A549 (cell line): ENCODE measurements around the gene BCO1. TPM values are rescaled to one million over a fixed set of nuclear protein-coding genes. Genes with fewer than 3 reads are reported as not detected.

Source experiments
- ATAC-seq, 2 experiments: fragments of 200-7000 bp in 1 of 2; fragments of >200 bp in 1 of 2; cut with Nextera tagmentation in 1 of 2; cut with Tn5 transposase in 1 of 2; 3 replicates each; pipeline versions ENCODE4 v1.8.0 to v1.9.1; 2018 to 2020; ENCODE audit warnings: mild to moderate bottlenecking in 1 of 2, moderate library complexity in 1 of 2
- CTCF ChIA-PET: fragments of 300-600 bp; sonication (Branson Sonifier 250); formaldehyde crosslinking; extraction: SDS; loops from one replicate; lab custom pipeline; 2021; ENCODE audit warnings: antibody characterized with exemption, inconsistent platforms; lab: Yijun Ruan, JAX
- POLR2A ChIA-PET: fragments of 350-600 bp; formaldehyde crosslinking; extraction: SDS; loops from one replicate; lab custom pipeline; 2021; ENCODE audit warnings: antibody characterized with exemption, inconsistent platforms; lab: Yijun Ruan, JAX
- DNase-seq, 2 experiments: peaks; one replicate each; pipeline versions ENCODE4 v3.0.0 to v3.0.0-alpha.2; 2011 to 2016; ENCODE audit warnings: low read depth in 1 of 2, low spot score in 1 of 2
- FAIRE-seq: peaks from 2 replicates; lab custom pipeline; 2011; peaks lifted over from hg19 to GRCh38; lab: Jason Lieb, UNC
- H3K27ac ChIP-seq, 2 experiments: fragments of >200 bp; sonication (Bioruptor Twin); formaldehyde crosslinking; 3 replicates each; pipeline ENCODE4 v1.5.1; 2016 to 2017
- H3K4me1 ChIP-seq: fragments of >200 bp; sonication (Bioruptor Twin); formaldehyde crosslinking; 3 replicates; pipeline ENCODE4 v1.6.1; 2016
- H3K4me2 ChIP-seq: fragments of >200 bp; sonication (Bioruptor Twin); formaldehyde crosslinking; 3 replicates; pipeline ENCODE4 v1.6.1; 2016
- H3K4me3 ChIP-seq: fragments of >200 bp; sonication (Bioruptor Twin); formaldehyde crosslinking; 3 replicates; pipeline ENCODE4 v1.5.1; 2016
- H3K9me3 ChIP-seq: fragments of >200 bp; sonication (Bioruptor Twin); formaldehyde crosslinking; 3 replicates; pipeline ENCODE4 v1.6.1; 2016
- CBX8 ChIP-seq: fragments of 200-600 bp; sonication (generic); IDR thresholded peaks from 2 replicates; pipeline ENCODE4 v1.6.1; 2016
- CEBPB ChIP-seq, 2 experiments: fragments of >200 bp in 1 of 2; sonication (Bioruptor Twin) in 1 of 2; formaldehyde crosslinking in 1 of 2; IDR thresholded peaks; 2 replicates each; pipeline ENCODE4 v1.6.1; 2012 to 2016
- CHD2 ChIP-seq: fragments of 150-350 bp; IDR thresholded peaks from 2 replicates; pipeline ENCODE4 v1.6.1; 2014; ENCODE audit warnings: low read length; ENCODE audit not compliant: partially characterized antibody
- CHD4 ChIP-seq: fragments of 200-600 bp; sonication (generic); IDR thresholded peaks from 2 replicates; pipeline ENCODE4 v1.6.1; 2016; ENCODE audit warnings: antibody characterized with exemption, mild to moderate bottlenecking, borderline replicate concordance
- EHF ChIP-seq: fragments of 250-450 bp; sonication (Bioruptor Pico); IDR thresholded peaks from 2 replicates; pipeline ENCODE4 v1.5.0; 2020; ENCODE audit warnings: mild to moderate bottlenecking
- ELK1 ChIP-seq: fragments of 150-350 bp; IDR thresholded peaks from 2 replicates; pipeline ENCODE4 v1.6.1; 2014; ENCODE audit warnings: low read depth, mild to moderate bottlenecking, low read length
- EP300 ChIP-seq, 2 experiments: fragments of >200 bp; sonication (Bioruptor Twin); formaldehyde crosslinking; IDR thresholded peaks; 2 replicates in 1 of 2; 3 replicates in 1 of 2; pipeline ENCODE4 v1.6.1; 2016 to 2017
- FOSB ChIP-seq: fragments of 250-450 bp; sonication (Bioruptor Pico); IDR thresholded peaks from 2 replicates; pipeline ENCODE4 v1.5.0; 2020; ENCODE audit warnings: mild to moderate bottlenecking, moderate library complexity
- FOSL2 ChIP-seq, 2 experiments: fragments of 450-650 bp in 1 of 2; fragments of >200 bp in 1 of 2; sonication (Bioruptor Twin) in 1 of 2; formaldehyde crosslinking; IDR thresholded peaks; 2 replicates each; pipeline versions ENCODE4 v1.5.0 to v1.6.1; 2016 to 2020; ENCODE audit warnings: mild to moderate bottlenecking in 1 of 2, moderate library complexity in 1 of 2
- HDAC2 ChIP-seq: fragments of 200-600 bp; sonication (generic); IDR thresholded peaks from 2 replicates; pipeline ENCODE4 v1.6.1; 2016
- HES2 ChIP-seq: fragments of >200 bp; sonication (Bioruptor Twin); formaldehyde crosslinking; IDR thresholded peaks from 2 replicates; pipeline ENCODE4 v1.6.1; 2016
- HOXA7 ChIP-seq: fragments of 250-450 bp; sonication (Bioruptor Pico); IDR thresholded peaks from 2 replicates; pipeline ENCODE4 v1.5.0; 2020; ENCODE audit warnings: mild to moderate bottlenecking, moderate library complexity
- JUNB ChIP-seq: fragments of >200 bp; sonication (Bioruptor Twin); formaldehyde crosslinking; IDR thresholded peaks from 2 replicates; pipeline ENCODE4 v1.6.1; 2016
- MAFK ChIP-seq: fragments of 450-650 bp; IDR thresholded peaks from 2 replicates; pipeline ENCODE4 v1.6.1; 2014; ENCODE audit not compliant: partially characterized antibody
- MAX ChIP-seq: IDR thresholded peaks from 2 replicates; pipeline ENCODE4 v1.6.1; 2012
- MYC ChIP-seq: IDR thresholded peaks from 2 replicates; pipeline ENCODE4 v1.6.1; 2012; ENCODE audit warnings: mild to moderate bottlenecking, inconsistent platforms, low read length, improper control_type of control experiment, borderline replicate concordance
- NPAS2 ChIP-seq: fragments of 250-450 bp; sonication (Bioruptor Pico); IDR thresholded peaks from 2 replicates; pipeline ENCODE4 v1.8.0; 2022; ENCODE audit warnings: mild to moderate bottlenecking, moderate library complexity, borderline replicate concordance
- PBX3 ChIP-seq: IDR thresholded peaks from 2 replicates; pipeline ENCODE4 v1.6.1; 2012
- POLR2AphosphoS2 ChIP-seq: conservative IDR thresholded peaks from 2 replicates; pipeline ENCODE4 v1.6.1; 2012; ENCODE audit warnings: low read length, improper control_type of control experiment, inconsistent platforms
- RAD21 ChIP-seq, 2 experiments: fragments of >200 bp in 1 of 2; sonication (Bioruptor Twin) in 1 of 2; formaldehyde crosslinking in 1 of 2; IDR thresholded peaks in 1 of 2; conservative IDR thresholded peaks in 1 of 2; 2 replicates in 1 of 2; 3 replicates in 1 of 2; pipeline ENCODE4 v1.6.1; 2012 to 2018; ENCODE audit warnings: inconsistent platforms in 1 of 2
- RNF2 ChIP-seq: fragments of 200-600 bp; sonication (generic); IDR thresholded peaks from 2 replicates; pipeline ENCODE4 v1.6.1; 2016; ENCODE audit warnings: low read depth, mild to moderate bottlenecking, antibody characterized with exemption, moderate library complexity, borderline replicate concordance
- TP53 ChIP-seq: fragments of 250-450 bp; sonication (Bioruptor Pico); IDR thresholded peaks from 2 replicates; pipeline ENCODE4 v1.5.0; 2021; ENCODE audit warnings: mild to moderate bottlenecking, moderate library complexity
- ZC3H11A ChIP-seq: fragments of 450-650 bp; IDR thresholded peaks from 2 replicates; pipeline ENCODE4 v1.6.1; 2014; ENCODE audit warnings: antibody characterized with exemption, mild to moderate bottlenecking
- WGBS: methylation state at CpG from one replicate; pipeline ENCODE4 v1.1.6; 2017; ENCODE audit errors: missing lambda C conversion rate; 5-methylcytosine and 5-hydroxymethylcytosine counted together
- polyA plus RNA-seq, 4 experiments: library from polyadenylated mRNA; depleted of rRNA in 3 of 4; stranded (reverse); fragments of >200 nt; fragmentation: RNase III in 1 of 4; extraction: RNeasy Plus Mini Kit Qiagen cat#74134 plus additional on column Dnase treatment in 1 of 4; gene quantifications; 2 replicates in 3 of 4; 3 replicates in 1 of 4; pipeline ENCODE4 v1.2.3, GENCODE V29; 2011 to 2017

The BCO1 gene
- polyA plus RNA-seq, 2 of the 4 experiments (the other 2 are of a cell fraction), result 5.0 to 6.2 TPM

- POLR2A ChIA-PET, result interaction anchor here (0.6 kb wide), 1 partner anchor 150 kb away, joined by 4 read pairs; no protein-coding TSS in a partner anchor
- no peak overlapping the region for H3K4me2 ChIP-seq
These were observed 88.5 kb downstream of the BCO1 start for GRCh38 chr16:81327011-81327410.

GRCh38 chr16:81327447-81328196 is 89.1 kb downstream of the BCO1 start:
- CTCF ChIA-PET, result interaction anchor here (0.8 to 1.1 kb wide), 3 partner anchors 10 to 246 kb away, joined by 3 read pairs; no protein-coding TSS in a partner anchor
- no peak overlapping the region for H3K27ac ChIP-seq
- POLR2A ChIA-PET, result interaction anchor here (0.6 kb wide), 1 partner anchor 151 kb away, joined by 4 read pairs; no protein-coding TSS in a partner anchor
- 78% methylated on average over 8 of the region's 8 CpGs for WGBS
- TF ChIP-seq HDAC2, result no peak
- no peak for TF ChIP-seq FOSL2 (IDR thresholded peaks at IDR 0.05)
- no peak for TF ChIP-seq FOSL2 (CRISPR knock-in tag; IDR thresholded peaks at IDR 0.05)
- TF ChIP-seq MAFK, result peak; percentile 42
- TF ChIP-seq, all 56 proteins: peak for 1
- ATAC-seq (no peak), DNase-seq (no peak), FAIRE-seq (no peak)
- no peak overlapping the region for H3K4me3 ChIP-seq
- no peaks in the 10 kb centered on the region for H3K4me1 ChIP-seq
- H3K4me2 ChIP-seq, result no peak overlapping the region
- H3K9me3 ChIP-seq, result no peaks in the 10 kb centered on the region

More at GRCh38 chr16:81327011-81327410, 88.5 kb downstream of the BCO1 start:
- Histone ChIP-seq H3K4me1 (no peaks in the 10 kb centered on the region), H3K27ac (no peak overlapping the region), H3K9me3 (no peaks in the 10 kb centered on the region), H3K4me3 (no peak overlapping the region)
- TF ChIP-seq PBX3, result no peak
- no peak for TF ChIP-seq ELK1
- TF ChIP-seq CBX8, result no peak
- TF ChIP-seq CHD2, result no peak
- TF ChIP-seq HOXA7 (CRISPR knock-in tag), result no peak
- TF ChIP-seq CEBPB (IDR thresholded peaks at IDR 0.05), result no peak
- no peak for ATAC-seq
- CTCF ChIA-PET, result interaction anchor here (0.8 to 1.1 kb wide), 2 partner anchors 9 to 245 kb away, joined by 3 read pairs; no protein-coding TSS in a partner anchor
- 89% methylated on average over 5 of the region's 5 CpGs for WGBS
- no peak for FAIRE-seq
- no peak for DNase-seq

- Histone ChIP-seq H3K4me3 (no peak overlapping the region), H3K4me1 (no peaks in the 10 kb centered on the region), H3K27ac (no peak overlapping the region), H3K9me3 (no peaks in the 10 kb centered on the region), H3K4me2 (no peak overlapping the region)
- no peak for FAIRE-seq
- ATAC-seq, result no peak
- no peak for TF ChIP-seq FOSB (CRISPR knock-in tag)
- no peak for TF ChIP-seq MYC
- TF ChIP-seq NPAS2, result no peak
- TF ChIP-seq ZC3H11A, result no peak
- ChIA-PET CTCF (no interaction called here), POLR2A (no interaction called here)
- 95% methylated on average over 5 of the region's 5 CpGs for WGBS
- no peak for DNase-seq
These were observed 91.5 kb downstream of the BCO1 start for GRCh38 chr16:81329947-81330346.

GRCh38 chr16:81333356-81333755 is 94.9 kb downstream of the BCO1 start:
- Histone ChIP-seq H3K4me3 (no peak overlapping the region), H3K27ac (no peak overlapping the region)
- ChIA-PET POLR2A (no interaction called here), CTCF (interaction anchor here (1.0 kb wide), 1 partner anchor 297 kb away, joined by 3 read pairs; the partner anchor contains the start of gene ATMIN)
- whole genome bisulfite sequencing, result 88% methylated on average over 3 of the region's 3 CpGs
- no peak for ATAC-seq
- DNase-seq, result no peak
- TF ChIP-seq CHD4 (no peak), CHD2 (no peak), TP53 (no peak), MAX (no peak), MYC (no peak), JUNB (no peak), POLR2AphosphoS2 (no peak), RNF2 (no peak), EHF (CRISPR knock-in tag) (no peak), EP300 (IDR thresholded peaks at IDR 0.05) (no peak), RAD21 (conservative IDR thresholded peaks at IDR 0.05 in 1 of 2, IDR thresholded peaks at IDR 0.05 in 1 of 2) (no peak), HOXA7 (CRISPR knock-in tag) (no peak), MAFK (no peak), HES2 (no peak)
- TF ChIP-seq, all 56 proteins: peak for 0
- Histone ChIP-seq H3K9me3 (no peaks in the 10 kb centered on the region), H3K4me1 (no peaks in the 10 kb centered on the region), H3K4me2 (no peak overlapping the region)
- FAIRE-seq, result no peak
